ENCODE measurements around the gene MEI1.

MEI1 gene

DNA sequence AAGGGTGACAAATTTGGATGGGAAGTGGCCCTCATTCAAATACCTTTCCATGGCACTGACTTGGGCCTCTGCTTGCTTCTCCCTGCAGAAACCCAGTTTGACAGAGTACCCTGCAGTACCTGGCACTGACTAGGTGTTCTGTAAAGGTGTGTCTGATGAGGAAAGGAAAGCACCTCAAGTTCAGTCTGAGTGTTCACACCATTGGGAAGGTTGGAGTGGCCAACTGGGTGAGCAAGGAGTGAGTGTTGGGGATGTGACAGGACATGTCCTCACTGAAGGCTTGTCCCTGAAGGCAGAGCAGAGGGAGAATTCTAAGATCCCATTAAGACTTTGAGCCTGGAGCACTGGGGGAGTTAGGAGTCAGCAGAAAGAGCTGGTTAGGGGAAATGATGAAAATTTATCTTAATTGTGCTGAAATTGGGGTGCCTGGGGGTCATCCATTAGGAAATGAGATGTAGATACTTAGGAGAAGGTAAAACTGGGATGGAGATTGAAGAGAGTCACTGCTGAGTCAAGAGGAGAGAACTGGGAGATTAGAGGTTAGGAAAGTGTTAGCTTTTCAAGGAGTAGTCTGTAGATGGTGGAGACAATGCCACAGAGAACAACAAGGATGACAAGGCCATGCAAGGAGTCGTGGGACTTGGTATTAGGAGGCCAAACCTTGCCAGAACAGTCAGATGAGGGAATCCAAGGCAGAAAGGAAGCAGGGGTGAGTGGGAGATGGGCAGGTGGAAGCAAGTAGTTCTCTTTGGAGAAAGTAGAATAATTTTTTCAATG, 139.7 kb downstream of the MEI1 start:
- no peak for DNase-seq (ENCODE audit: low read depth in 2 of 3, low spot score in 2 of 3)

DNA sequence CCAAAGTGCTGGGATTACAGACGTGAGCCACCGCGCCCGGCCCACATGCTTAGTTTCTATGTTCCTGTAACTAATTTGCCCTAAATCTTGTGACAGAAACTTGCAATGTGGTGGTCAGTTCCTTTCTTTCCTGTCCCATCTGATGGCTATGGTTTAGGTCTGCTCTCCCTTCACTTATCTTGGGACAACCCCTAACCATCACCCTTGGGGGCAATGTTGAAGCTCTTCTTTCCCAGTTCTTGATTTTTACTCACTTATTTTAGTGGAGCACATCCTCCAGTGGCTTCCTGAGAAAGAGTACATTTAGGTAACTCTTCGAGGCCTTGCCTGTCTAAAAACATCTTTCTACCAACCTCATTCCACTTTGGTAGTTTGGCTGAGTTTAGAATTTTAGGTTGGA, 140.9 kb downstream of the MEI1 start:
- DNase-seq (ENCODE audit: low read depth in 2 of 3, low spot score in 2 of 3) = no peak

DNA sequence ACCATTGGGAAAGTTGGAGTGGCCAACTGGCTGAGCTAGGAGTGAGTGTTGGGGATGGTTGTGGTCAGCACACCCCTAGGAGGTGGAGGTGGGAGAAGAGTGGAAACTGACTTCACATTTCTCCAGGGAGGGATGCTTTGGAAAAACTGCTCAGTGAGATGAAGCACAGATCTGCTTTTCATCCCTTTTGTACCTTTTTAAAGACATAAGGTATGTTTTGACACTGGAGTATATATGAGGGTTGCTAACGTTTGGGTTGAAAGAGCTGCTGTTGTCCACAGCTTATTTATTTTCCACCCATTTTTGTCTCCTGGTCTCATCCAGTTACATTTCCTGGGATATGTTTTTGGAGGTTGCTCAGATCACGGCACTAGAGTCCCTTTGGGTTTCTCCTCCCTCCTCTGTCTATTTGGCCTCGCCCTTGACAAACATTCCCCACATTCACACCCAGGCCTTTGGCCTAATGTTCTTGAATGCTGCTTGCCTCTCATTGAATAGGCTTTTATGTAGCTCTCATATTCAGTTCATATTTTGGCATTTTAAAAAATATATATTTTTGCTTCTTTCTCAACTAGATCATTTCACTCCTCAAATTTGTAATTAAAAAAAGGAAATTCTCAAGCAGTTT, 141.9 kb downstream of the MEI1 start:
- DNase-seq (ENCODE audit: low read depth in 2 of 3, low spot score in 2 of 3) = no peak

DNA sequence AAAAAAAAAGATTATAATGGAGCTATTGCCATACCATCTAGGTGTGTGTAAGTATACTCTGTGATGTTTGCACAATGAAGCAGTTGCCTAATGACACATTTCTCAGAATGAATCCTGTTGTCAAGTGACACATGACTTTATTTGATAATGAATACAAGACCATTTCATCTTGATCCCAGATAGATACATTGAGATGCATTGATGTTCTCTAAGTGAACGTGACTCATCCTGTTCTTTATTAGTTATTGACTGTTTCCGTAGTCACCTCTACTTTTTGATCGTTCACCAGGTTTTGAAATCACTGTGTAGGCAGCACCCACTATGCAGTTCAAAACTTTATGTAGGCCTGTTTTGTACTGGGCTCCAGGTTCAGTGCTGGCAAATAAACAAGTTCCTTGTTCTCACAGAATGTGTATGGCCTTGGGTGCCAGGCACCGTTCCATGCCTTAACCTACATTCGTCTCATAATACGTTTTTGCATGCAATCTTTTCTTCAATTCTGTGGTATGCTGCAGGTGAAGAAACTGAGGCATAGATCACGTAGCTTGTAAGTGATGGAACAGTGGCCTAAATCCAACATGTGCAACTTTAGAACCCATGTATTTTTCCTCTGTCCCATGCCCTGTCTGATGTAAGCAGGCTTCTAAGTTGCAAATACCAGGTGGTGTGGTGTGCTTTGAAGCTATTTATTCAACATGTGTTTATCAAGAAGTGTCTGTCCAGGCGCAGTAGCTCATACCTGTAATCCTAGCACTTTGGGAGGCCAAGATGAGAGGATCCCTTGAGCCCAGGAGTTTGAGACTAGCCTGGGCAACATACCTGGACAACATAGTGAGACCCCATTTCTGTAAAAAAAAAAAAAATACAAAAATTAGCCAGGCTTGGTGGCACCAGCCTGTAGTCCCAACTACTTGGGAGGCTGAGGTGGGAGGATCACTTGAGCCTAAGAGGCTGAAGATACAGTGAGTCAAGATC, 144.0 kb downstream of the MEI1 start:
- no peak for DNase-seq (ENCODE audit: low read depth in 2 of 3, low spot score in 2 of 3)

DNA sequence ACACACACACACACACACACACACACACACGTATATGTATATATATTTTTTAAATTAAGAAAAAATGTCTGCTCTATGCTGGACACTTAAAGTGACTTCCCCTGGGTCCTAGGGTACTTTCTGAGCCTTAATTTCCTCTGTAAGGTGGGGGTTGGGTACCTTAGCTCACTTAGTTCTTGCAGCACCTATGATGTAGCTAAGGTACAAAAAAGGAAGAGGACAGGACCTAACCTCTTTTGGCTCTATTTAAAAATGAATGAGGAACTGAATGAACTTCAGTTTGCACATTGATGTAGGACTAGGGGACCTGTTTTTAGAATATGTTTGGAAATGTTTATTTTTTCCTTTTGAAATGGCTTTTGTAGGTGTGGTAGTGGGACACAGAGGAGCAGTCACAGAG, 144.7 kb downstream of the MEI1 start:
- DNase-seq (ENCODE audit: low read depth in 2 of 3, low spot score in 2 of 3) = no peak

DNA sequence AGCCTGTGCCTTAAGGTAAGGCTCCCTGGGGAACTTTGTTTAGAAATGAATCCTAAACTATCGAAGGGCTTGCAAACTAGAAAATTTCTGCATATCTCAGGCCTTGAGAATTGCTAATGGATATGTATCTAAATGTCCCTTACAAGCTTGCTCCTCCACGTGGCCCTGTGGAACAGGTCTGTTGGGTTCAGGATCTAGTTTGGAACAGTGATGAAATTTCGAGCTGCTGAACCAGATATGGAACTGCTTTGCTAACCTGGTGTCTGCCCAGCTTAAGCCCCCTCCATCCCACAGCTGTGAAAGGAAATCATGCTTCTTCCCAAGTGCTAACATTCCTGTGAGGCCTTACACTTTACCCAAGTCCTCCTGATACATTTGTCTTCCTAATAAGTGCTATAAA, 145.2 kb downstream of the MEI1 start:
- no peak for DNase-seq (ENCODE audit: low read depth in 2 of 3, low spot score in 2 of 3)

DNA sequence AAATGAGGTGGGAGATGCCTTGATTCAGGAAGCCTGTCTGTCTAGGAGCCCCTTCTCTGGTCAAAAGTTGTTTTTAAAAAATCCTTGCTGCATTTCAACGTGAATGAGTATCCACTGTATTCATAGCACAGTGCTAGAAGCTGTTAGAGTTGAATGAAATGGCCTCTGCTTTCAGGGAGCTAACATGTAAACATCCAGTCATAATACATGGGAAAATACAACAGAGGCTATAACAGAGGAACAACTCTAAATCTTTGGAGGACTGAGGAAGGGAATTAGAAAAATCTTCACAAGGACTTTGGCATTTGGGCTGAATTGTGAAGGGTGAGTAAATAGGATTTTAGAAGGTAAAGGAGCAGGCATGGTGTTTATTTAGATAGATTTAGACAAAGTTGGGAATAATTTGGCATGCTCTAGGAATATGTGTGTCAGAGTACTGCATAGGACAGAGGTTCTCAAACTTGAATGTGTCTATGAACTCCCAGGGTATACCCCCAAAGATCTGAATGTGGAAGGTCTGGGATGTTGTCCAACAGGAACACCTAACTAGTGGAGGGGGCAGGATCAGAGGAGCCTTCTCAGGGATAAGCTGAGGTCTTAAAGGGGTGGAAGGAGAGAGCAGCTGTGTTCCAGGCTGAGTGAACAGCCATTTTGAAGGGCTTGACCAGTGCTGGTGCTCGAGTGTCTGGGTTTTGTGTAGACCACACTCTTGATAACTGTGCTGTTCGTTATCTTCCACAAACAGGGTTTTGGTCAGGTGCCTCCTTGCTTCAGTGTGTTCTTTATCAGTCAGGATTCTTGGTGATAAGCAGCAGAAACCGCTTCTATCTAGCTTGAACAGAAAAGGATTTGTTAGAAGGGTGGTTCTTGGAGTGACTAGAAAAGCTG, 146.3 kb downstream of the MEI1 start:
- no peak for DNase-seq (ENCODE audit: low read depth in 2 of 3, low spot score in 2 of 3)

DNA sequence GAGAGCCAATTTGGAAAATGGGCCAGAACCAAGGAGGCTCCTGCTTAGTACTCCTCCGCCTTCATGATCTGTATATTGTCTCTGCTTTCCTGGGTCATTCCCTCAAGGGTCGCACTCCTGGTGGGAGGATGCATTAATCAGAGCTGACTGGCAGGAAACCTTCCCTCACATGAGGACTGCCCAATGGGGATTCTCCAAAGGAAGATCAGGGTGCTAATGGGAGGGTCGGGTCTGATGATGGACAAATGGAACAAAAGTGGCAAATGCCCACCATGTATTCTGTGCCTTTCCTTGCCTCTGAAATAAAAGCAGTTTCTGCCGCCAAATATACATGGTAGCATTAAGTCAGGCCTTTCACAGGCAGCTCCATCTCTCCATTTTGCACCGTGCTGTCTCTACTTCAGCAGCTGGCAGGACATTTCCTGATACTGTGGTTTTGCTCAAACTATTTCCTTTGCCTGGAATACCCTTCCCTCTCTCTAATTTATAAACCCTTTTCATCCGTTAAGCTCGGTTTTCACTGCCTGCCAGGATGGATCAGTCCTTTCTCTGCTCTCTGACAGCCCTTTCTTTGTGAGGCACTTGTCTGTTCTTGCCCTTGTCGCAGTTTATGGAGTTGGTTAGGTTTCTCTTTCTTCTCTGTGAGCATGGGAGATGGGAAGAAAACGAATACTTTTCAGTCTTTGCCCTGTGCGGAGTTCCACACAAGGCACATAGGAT, 147.1 kb downstream of the MEI1 start:
- DNase-seq (ENCODE audit: low read depth in 2 of 3, low spot score in 2 of 3) = no peak

DNA sequence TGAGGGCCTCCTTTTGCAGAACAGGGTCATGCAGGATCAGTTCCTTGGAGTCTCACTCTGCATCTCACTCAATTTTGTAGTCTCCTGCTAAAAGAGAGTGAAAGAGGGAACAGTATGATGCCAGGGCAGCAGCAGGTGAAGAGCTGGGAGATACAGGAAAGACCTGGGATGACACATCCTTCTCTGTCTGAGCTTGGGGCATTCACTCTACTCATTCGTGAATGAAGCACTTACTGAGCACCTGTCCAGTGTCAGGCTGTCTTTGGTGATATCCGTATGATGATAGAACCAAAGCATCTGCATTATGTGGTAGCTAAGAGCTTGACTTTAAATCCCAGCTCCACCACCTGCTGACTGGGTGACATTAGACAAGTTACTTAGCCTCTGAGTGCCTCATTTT, 148.0 kb downstream of the MEI1 start:
- no peak for DNase-seq (ENCODE audit: low read depth in 2 of 3, low spot score in 2 of 3)

DNA sequence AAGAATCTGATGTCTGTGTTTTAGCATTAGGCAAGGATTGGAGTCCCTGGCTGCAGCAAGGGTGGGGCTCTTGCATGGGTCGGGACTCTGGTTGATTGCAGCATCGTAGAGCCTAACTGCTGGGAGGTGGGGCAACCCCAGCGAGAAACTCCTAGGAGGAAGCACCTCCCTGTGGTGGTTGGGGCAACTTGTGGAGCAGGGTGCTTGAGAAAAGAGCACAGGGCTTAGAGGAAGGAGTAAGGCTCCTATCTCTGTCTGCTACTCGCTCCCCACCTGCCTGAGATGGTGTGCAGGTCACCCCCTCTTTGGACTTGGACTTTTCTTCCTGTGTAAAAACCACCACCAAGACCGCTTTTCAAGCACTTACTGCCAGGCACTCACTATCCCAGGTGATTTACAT, 149.2 kb downstream of the MEI1 start:
- DNase-seq (ENCODE audit: low read depth in 2 of 3, low spot score in 2 of 3) = no peak
